Astrocyte (in vitro differentiated cells and primary cell): Measurements from ENCODE around the gene GRK5. TPM values are rescaled to one million over a fixed set of nuclear protein-coding genes. Genes with fewer than 3 reads are reported as not detected.

Experiments used
- DNase-seq: peaks from one replicate; pipeline ENCODE4 v3.0.0-alpha.2; 2010; ENCODE audit warnings: low read depth
- FAIRE-seq: peaks from 2 replicates; lab custom pipeline; 2011; peaks lifted over from hg19 to GRCh38; lab: Jason Lieb, UNC
- H2AFZ ChIP-seq: 2 replicates; pipeline ENCODE4 v1.6.0; 2012; ENCODE audit warnings: low read depth, low read length, inconsistent platforms
- H3K27ac ChIP-seq: 2 replicates; pipeline ENCODE4 v1.5.1; 2011; ENCODE audit warnings: low read depth, low read length, inconsistent platforms
- H3K27me3 ChIP-seq: 2 replicates; pipeline ENCODE4 v1.6.0; 2011; ENCODE audit warnings: low read length, inconsistent platforms; ENCODE audit not compliant: insufficient read depth
- H3K36me3 ChIP-seq: 2 replicates; pipeline ENCODE4 v1.5.1; 2011; ENCODE audit warnings: low read length, inconsistent platforms; ENCODE audit not compliant: insufficient read depth
- H3K4me1 ChIP-seq: 2 replicates; pipeline ENCODE4 v1.5.1; 2011; ENCODE audit warnings: low read length, inconsistent platforms; ENCODE audit not compliant: insufficient read depth
- H3K4me2 ChIP-seq: 2 replicates; pipeline ENCODE4 v1.6.0; 2012; ENCODE audit warnings: low read length, inconsistent platforms
- H3K4me3 ChIP-seq: 2 replicates; pipeline ENCODE4 v1.5.1; 2011; ENCODE audit warnings: low read depth, mild to moderate bottlenecking, low read length, inconsistent platforms; ENCODE audit not compliant: insufficient read depth
- H3K79me2 ChIP-seq: 2 replicates; pipeline ENCODE4 v1.6.0; 2012; ENCODE audit warnings: mild to moderate bottlenecking, low read length, inconsistent platforms; ENCODE audit not compliant: insufficient read depth
- H3K9ac ChIP-seq: 2 replicates; pipeline ENCODE4 v1.6.0; 2012; ENCODE audit warnings: mild to moderate bottlenecking, low read length, inconsistent platforms
- H3K9me3 ChIP-seq: 2 replicates; pipeline ENCODE4 v1.5.1; 2012; ENCODE audit warnings: low read depth, mild to moderate bottlenecking, low read length, inconsistent platforms; ENCODE audit not compliant: insufficient read depth
- H4K20me1 ChIP-seq: 2 replicates; pipeline ENCODE4 v1.6.0; 2012; ENCODE audit warnings: low read length, inconsistent platforms; ENCODE audit not compliant: insufficient read depth
- H3K27ac Mint-ChIP-seq: one replicate; pipeline ENCODE4 v1.8.0; 2021; ENCODE audit warnings: mild to moderate bottlenecking, mixed read lengths; ENCODE audit not compliant: unreplicated experiment
- H3K27me3 Mint-ChIP-seq: one replicate; pipeline ENCODE4 v1.8.0; 2021; ENCODE audit warnings: low read depth, mixed read lengths; ENCODE audit not compliant: unreplicated experiment
- H3K36me3 Mint-ChIP-seq: one replicate; pipeline ENCODE4 v1.8.0; 2021; ENCODE audit warnings: low read depth, mixed read lengths; ENCODE audit not compliant: unreplicated experiment
- H3K4me1 Mint-ChIP-seq: one replicate; pipeline ENCODE4 v1.8.0; 2021; ENCODE audit warnings: low read depth, mixed read lengths; ENCODE audit not compliant: unreplicated experiment
- H3K4me3 Mint-ChIP-seq: one replicate; pipeline ENCODE4 v1.8.0; 2021; ENCODE audit warnings: mild to moderate bottlenecking, moderate library complexity, mixed read lengths; ENCODE audit not compliant: unreplicated experiment
- H3K9me3 Mint-ChIP-seq: one replicate; pipeline ENCODE4 v1.8.0; 2021; ENCODE audit warnings: mild to moderate bottlenecking, mixed read lengths; ENCODE audit not compliant: unreplicated experiment
- CTCF ChIP-seq: IDR thresholded peaks from 2 replicates; pipeline ENCODE4 v1.5.1; 2011; ENCODE audit warnings: low read depth, mild to moderate bottlenecking, inconsistent platforms, low read length, moderate library complexity; ENCODE audit not compliant: insufficient read depth
- EZH2 ChIP-seq: IDR thresholded peaks from 2 replicates; pipeline ENCODE4 v1.6.1; 2012; ENCODE audit warnings: mild to moderate bottlenecking, low read length, inconsistent platforms; ENCODE audit not compliant: insufficient read depth
- total RNA-seq: library from RNA; stranded (reverse); gene quantifications from 2 replicates; pipeline ENCODE4 v1.2.1, GENCODE V29; 2021

Gene GRK5
- total RNA-seq, 1 donor from 2014 or later = 8.5 TPM

- peaks cover 9% of the 10 kb centered on the region for H3K4me1 Mint-ChIP-seq
- no peaks in the 10 kb centered on the region for H3K9me3 Mint-ChIP-seq
- no peak overlapping the region for H3K9ac ChIP-seq
- peaks cover 3% of the 10 kb centered on the region for H3K9me3 ChIP-seq
- H3K27me3 Mint-ChIP-seq = no peaks in the 10 kb centered on the region
- H3K4me2 ChIP-seq = no peak overlapping the region
- peaks cover 14% of the 10 kb centered on the region for H3K4me1 ChIP-seq
- H3K4me3 Mint-ChIP-seq = no peak overlapping the region
- no peak overlapping the region for H2AFZ ChIP-seq
- H3K36me3 ChIP-seq = no peaks in the 10 kb centered on the region
- DNase-seq (no peak), FAIRE-seq (no peak)
- no peaks in the 10 kb centered on the region for H3K27me3 ChIP-seq
- no peak overlapping the region for H3K27ac Mint-ChIP-seq
- H4K20me1 ChIP-seq = peaks cover 46% of the 10 kb centered on the region
- no peak overlapping the region for H3K4me3 ChIP-seq
- TF ChIP-seq CTCF = no peak
- H3K36me3 Mint-ChIP-seq = no peaks in the 10 kb centered on the region
- H3K79me2 ChIP-seq = peaks cover 14% of the 10 kb centered on the region
- no peak overlapping the region for H3K27ac ChIP-seq
Measured at GRCh38 chr10:119268428-119268827, 61.1 kb downstream of the GRK5 start.

- peaks cover 2% of the 10 kb centered on the region for H3K27me3 ChIP-seq
- peaks cover 3% of the 10 kb centered on the region for H3K9me3 ChIP-seq
- DNase-seq (no peak), FAIRE-seq (no peak)
- peaks cover 16% of the 10 kb centered on the region for H3K79me2 ChIP-seq
- Mint-ChIP-seq H3K9me3 (no peaks in the 10 kb centered on the region), H3K27me3 (no peaks in the 10 kb centered on the region), H3K4me3 (no peak overlapping the region), H3K27ac (no peak overlapping the region), H3K36me3 (no peaks in the 10 kb centered on the region), H3K4me1 (peaks cover 9% of the 10 kb centered on the region)
- H2AFZ ChIP-seq = no peak overlapping the region
- H3K27ac ChIP-seq = no peak overlapping the region
- H4K20me1 ChIP-seq = peaks cover 48% of the 10 kb centered on the region
- no peak for TF ChIP-seq EZH2
- no peak for TF ChIP-seq CTCF
- H3K9ac ChIP-seq = no peak overlapping the region
- H3K36me3 ChIP-seq = no peaks in the 10 kb centered on the region
- H3K4me2 ChIP-seq = no peak overlapping the region
- peaks cover 14% of the 10 kb centered on the region for H3K4me1 ChIP-seq
- no peak overlapping the region for H3K4me3 ChIP-seq
Measured at GRCh38 chr10:119268871-119269506, 61.6 kb downstream of the GRK5 start.

GRCh38 chr10:119269737-119270136, 62.4 kb downstream of the GRK5 start:
- H3K27ac ChIP-seq = no peak overlapping the region
- TF ChIP-seq EZH2 = no peak
- peaks cover 2% of the 10 kb centered on the region for H3K27me3 ChIP-seq
- H4K20me1 ChIP-seq = peaks cover 55% of the 10 kb centered on the region
- Mint-ChIP-seq H3K36me3 (no peaks in the 10 kb centered on the region), H3K27ac (no peak overlapping the region), H3K4me1 (peaks cover 9% of the 10 kb centered on the region), H3K9me3 (no peaks in the 10 kb centered on the region), H3K4me3 (no peak overlapping the region), H3K27me3 (peaks cover 2% of the 10 kb centered on the region)
- H3K4me1 ChIP-seq = peaks cover 14% of the 10 kb centered on the region
- peaks cover 23% of the 10 kb centered on the region for H3K79me2 ChIP-seq
- H3K4me3 ChIP-seq = no peak overlapping the region
- no peak for FAIRE-seq
- no peak for DNase-seq
- no peaks in the 10 kb centered on the region for H3K36me3 ChIP-seq
- H3K9me3 ChIP-seq = peaks cover 3% of the 10 kb centered on the region
- H2AFZ ChIP-seq = no peak overlapping the region
- no peak overlapping the region for H3K4me2 ChIP-seq
- H3K9ac ChIP-seq = no peak overlapping the region
